HG02571 (cell line): ENCODE results near the gene MT4.

Experiments
- ATAC-seq: cut with Tn5 transposase; IDR thresholded peaks from one replicate; pipeline ENCODE4 v1.9.1; 2021; ENCODE audit warnings: mild to moderate bottlenecking, moderate library complexity; ENCODE audit not compliant: unreplicated experiment

MT4 gene

DNA sequence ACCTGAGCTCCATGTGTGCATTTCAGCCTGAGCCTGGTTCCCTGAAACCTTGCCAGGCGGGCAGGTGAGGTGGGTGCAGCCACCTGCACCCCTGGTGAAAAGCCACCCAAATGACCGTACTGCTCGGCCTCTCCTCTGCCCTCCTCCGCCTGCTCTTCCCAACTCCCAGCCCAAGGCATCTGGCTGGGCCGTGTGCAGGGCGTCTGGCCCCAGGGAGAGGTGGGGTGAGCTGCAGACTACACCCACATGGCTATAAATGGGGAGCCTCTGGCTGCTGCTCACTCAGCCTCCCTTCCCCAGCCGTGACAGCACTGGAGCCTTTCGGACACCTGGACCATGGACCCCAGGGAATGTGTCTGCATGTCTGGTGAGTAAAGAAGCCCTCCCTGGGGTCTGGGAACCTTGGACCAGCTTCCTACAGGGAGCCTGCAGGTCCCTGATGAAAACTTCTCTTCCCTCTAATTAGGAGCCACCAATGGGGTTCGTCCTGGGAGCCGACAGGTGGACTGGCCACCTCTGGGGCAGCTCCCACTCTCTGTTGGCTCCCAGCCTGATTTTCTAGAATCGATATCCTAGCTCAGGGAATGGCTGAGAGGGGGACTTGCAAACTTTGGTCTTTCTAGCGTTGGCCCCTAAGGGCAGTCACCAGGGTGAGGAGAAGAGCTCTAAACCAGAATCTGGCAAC, at the start of gene MT4:
MT4 (plus strand) TSS at position 281 of the 685 bp plus-strand sequence; CDS start at position 337, 56 bp downstream.
- no peak for ATAC-seq

DNA sequence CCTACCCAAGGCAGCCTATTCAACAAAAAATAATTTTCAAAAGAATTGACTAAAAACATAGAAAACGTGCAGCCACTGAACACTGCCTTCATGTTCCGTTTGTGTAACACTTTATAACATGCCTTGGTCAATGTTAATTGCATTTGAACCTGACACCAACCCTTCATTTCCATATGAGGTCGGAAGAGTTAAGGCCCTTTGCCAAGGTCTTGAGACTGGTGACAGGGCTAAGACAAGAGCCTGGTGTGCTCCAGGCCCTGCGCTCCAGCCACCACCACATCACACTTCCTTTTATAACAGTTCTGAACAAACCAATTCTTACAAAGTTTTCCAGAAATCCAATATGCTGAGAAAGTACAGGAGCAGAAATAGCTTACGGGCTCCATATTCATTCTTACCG, 49.2 kb upstream of the MT4 start:
- no peak for ATAC-seq

DNA sequence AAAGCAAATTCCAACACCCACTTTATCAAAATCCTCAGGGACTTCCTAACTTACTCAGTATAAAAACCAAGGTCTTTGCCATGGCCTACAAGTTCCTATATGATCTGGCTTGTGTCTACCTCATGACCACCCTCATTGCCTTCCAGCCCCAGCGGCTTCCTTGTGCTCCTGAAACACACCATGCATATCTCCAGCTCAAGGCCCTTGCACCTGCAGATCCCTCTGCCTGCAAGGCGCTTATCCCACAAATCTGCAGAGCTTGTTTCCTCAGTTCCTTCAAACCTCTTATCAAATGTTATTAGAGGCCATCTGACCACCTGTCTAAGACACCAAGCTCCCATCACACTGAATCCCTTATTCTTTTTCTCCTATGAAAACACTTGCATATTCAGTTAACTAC, 47.7 kb upstream of the MT4 start:
- ATAC-seq: no peak

DNA sequence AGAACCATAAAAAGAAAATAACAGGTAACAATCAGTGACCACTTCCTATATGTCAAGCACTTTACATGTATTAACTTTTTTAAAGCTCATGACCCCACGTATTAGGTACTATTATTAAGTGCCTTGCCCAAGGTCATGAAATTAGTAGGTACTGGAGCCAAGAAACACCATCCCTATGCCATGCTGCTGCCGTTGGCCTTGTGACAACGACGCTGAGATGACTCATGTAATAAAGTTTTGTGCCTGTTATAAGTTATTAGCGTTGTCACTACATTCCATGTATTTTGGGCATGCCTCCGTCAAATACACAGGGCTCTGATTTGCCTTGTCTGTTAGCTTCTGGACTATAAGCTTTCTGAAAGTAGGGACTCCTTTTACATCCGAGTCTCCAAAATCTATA, 46.4 kb upstream of the MT4 start:
- ATAC-seq: no peak

DNA sequence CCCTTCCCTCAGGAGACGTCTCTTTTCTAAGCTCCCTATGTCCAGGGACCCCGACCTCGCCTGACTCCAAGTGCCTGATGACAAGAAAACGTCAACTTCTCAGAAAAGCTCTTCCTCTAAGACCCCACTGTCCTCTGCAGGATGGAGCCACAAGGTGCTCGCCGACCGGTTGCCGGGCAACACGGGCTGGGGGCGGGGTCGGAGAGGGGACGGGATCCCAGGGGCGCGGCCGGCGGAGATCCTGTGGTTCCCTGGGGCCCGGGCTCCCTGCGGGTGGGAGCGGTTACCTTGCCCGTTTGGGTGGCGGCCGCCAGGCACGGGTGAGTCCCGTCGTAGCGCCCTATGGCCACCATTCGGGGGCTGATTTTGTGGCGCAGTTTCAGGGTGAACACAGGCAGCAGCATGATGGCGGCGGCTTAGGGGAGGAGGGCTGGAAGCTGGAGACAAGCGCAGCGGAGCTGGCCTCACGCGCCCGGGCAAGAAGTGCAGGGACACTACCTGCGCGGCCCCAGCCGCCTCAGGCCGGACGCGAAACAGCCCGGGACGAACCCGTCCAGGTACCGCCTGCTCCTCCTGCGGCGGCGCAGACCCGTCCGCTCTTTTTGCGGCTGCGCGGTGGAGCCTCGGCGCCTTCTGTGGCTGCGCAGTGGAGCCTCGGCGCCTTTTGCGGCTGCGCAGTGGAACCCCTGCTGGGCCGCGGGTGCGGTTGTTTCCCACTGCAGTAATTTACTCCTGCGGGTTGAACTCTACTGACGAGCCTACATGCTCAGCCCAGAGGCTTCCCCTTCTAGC, 45.2 kb upstream of the MT4 start, which contains the start of gene BBS2:
BBS2 (minus strand) TSS at position 566 of the 792 bp plus-strand sequence; CDS start at position 404, 162 bp downstream.
- ATAC-seq: peak; percentile 84

DNA sequence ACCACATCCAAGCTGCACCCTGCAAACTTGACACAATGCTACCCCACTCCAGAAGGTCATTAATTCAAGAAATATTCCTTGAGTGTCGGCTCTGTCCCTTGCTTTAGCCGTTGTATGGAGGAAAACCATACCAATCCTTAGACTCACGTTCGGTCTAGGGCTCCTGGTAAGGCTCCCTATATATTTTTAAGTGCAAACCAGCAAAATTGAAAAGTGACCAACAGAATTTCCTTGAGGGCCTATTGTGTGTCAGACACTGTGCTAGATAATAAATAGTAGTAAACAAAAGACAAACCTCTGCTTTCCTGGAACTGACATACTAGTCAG, 44.7 kb upstream of the MT4 start:
- ATAC-seq: no peak

DNA sequence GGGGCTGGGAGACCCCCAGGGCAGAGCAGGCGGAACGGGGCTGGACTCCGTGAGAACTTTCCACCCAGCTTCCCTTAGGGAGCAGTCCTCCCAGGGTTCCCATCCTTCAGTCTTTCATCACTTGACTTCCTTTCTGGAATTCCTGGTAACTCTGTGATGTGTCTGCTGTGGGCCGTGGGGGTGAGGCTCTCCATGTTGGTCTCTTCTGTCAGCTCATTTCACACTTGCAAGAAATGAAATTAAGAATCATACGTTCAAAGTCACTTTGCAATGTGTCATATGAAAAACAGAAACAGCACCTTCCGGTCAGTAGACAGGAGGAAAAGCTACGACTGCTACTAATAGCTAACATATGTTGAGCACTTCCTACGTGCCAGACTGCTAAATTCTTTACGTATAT, 39.6 kb upstream of the MT4 start:
- no peak for ATAC-seq

DNA sequence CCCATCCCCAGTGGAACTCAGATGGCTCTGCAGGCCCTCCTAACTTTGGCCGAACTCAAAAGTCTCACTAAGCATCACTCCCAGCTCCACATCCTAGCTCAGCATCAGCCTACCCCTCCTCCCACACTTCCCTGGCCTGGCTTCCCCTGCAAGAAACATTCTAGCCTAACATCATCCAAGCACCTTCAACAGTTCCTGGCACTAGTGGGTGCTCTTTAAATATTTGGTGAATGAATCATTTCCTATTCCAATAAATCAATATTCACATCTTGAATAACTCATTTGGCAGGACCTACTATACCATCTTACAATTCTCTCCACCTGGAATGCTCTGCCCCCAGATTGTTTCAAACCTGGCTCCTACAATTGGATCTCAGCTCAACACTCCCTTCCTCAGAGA, 34.0 kb upstream of the MT4 start:
- no peak for ATAC-seq

DNA sequence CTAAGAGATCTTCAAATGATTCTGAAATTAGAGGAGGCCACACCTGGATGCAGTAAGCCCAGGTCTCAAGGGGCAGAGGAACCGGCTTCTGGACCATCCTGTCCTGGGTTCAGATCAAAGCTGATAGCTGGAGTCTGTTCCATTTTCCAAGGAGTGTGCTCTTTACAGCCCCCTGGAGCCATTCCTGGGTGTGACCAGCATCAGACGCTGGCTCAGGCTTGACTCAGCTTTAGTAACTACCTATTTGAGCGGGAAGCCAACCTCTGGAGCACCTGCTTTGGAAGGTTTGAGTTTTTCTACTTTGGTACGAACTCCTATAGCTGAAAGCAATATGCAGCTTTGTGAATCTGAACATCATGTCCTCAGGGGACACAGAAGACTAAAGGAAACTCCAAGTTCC, 32.2 kb upstream of the MT4 start:
- ATAC-seq: no peak

DNA sequence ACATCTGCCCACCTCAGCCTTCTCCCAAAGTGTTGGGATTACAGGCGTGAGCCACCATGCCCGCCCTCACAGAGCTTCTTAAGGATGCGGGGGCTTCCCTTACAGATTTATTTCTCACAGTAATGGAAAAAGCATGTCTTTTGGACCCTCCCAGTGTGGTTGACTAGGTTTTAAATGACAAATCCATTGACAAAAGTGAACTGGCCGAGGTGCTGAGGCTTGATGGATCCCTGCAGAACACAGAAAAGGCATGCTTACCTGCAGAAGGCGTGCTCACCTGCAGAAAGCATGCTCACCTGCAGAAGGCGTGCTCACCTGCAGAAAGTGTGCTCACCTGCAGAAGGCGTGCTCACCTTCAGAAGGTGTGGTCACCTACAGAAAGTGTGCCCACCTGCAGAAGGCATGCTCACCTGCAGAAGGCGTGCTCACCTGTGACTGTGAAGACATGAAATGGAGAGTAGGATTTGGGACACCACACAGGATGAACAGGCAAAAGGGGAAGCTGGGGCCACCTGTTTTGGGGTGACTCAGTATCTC, 30.0 kb upstream of the MT4 start:
- ATAC-seq: no peak

DNA sequence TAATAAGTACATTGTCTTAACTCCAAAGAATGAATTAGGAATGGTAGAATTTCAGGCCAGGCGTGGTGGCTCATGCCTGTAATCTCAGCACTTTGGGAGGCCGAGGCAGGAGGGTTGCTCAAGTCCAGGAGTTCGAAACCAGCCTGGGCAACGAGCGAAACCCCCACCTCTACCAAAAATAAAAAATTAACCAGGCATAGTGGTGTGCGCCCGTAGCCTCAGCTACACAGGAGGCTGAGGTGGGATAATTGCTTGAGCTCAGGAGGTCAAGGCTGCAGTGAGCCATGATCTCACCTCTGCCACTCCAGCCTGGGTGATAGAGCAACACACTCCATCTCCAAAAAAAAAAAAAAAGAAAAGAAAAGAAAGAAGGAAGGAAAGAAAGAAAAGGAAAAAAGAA, 26.5 kb upstream of the MT4 start:
- no peak for ATAC-seq

DNA sequence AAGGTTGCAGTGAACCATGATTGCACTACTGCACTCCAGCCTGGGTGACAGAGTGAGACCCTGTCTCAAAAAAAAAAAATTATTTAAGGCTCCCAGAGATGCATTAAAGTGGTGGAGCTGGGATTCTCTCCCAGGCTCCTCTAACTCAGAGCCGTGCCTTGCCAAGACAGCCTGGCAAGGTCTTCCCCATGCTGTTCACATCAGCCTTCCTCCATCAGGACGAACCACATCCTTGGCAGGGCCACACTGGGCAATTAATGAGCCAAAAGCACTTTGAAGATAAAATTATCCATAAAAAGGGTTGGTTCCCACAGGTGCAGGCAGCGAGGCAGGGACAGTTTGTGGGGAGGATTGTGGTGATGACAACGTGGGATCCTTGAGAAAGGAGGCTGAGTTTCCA, 25.2 kb upstream of the MT4 start:
- no peak for ATAC-seq

DNA sequence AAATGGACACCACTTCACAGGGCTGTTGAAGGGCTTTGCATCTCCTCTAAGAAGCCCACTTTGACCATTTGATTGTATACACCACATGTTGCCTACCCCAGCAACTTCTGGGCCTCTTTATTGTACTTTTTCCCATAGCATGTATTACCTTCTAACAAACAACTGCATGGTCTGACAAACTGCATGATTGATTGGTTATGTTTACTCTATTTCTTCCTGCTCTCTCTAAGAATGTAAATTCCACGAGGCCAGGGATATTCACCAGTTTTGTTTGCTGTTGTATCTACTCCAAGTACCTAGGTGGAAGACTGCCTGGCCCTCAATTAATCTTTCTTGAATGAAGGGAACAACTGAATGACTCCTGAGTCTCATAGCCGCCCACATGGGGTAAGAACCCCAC, 22.8 kb upstream of the MT4 start:
- no peak for ATAC-seq

DNA sequence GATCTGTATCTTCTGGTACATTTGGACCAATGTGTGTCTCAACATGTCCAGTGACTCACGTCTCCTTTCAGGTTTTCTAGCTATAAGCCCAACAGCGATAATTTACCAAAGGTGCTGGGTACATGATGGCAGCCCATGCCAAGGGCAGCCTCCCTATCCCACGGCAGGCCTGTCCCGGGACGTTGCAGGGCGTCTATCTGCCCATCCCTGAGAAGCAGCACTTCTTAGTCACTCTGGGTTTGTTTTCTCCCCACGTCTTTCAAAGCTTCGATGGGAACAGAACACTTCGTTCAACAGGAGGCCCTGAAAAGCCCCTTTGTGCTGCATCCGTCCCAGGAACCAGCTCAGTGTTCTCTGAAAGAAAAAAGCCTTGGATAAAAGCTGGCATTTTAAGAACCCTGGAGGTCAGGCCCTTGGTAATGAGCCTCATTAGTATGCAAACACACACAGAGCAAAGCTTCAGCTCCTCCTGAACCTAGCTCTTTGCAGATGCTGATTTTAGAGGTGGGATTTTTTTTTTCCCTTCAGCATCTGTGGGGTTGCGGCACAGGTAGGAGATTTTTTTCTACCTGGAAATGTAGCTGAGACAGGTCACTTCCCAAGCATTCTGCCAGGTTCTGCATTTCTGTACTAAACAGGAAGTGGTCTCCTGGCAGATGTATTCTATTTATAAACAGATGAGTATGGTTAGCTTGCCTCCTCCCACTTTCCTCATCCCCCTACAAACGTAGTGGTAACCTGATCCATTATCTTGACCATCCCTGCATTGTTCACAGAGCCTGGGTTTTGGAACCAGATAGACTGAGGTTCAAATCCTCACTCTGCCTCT, 17.5 kb upstream of the MT4 start:
- no peak for ATAC-seq

DNA sequence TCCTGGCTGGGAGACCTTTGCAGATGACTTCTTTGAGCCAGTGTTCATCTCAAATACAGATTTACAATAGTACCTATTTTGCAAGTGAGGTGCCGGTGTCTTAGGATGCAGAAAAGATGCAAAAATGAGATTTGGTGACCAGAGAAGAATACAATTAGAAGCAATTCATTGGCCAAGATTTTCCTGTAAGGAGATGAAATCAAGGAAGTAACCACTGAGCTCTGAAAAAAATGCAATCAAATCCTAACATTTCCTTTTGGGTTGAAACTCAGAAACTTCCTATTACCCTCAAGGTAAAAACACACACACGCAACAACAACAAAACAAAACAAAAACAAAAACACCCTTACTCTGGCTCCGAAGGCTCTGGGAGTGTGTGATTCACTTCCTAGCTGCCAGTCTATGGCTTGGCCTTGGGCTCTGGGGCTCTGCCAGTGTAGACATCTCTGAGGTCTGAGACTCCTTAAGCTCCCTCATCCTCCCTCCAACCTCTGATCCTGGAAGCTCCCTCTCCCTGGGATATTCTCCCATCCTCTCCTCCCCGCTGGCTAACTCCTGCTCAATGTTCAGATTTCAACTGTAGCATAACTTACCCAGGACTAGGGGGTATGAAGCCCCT, 16.8 kb upstream of the MT4 start:
- ATAC-seq: no peak

DNA sequence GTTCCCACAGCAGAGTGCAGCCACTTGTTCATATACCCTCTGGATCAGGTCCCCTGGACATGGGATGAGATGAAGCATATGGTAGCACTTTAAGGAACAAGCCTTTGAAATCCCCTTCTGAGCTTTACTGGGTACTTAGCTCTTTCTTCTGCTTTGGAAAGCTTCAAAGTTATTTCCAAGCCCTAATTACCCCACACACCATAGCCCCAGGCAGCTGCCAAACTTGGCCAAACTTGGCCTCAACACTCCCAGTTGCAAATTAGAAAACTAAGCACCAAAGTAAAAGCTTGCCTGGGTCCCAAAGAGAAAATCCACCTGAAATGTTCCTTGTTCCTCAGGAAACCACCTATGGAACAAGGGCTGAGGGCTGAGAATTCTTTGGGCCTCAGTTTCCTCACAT, 15.7 kb upstream of the MT4 start:
- ATAC-seq: no peak

DNA sequence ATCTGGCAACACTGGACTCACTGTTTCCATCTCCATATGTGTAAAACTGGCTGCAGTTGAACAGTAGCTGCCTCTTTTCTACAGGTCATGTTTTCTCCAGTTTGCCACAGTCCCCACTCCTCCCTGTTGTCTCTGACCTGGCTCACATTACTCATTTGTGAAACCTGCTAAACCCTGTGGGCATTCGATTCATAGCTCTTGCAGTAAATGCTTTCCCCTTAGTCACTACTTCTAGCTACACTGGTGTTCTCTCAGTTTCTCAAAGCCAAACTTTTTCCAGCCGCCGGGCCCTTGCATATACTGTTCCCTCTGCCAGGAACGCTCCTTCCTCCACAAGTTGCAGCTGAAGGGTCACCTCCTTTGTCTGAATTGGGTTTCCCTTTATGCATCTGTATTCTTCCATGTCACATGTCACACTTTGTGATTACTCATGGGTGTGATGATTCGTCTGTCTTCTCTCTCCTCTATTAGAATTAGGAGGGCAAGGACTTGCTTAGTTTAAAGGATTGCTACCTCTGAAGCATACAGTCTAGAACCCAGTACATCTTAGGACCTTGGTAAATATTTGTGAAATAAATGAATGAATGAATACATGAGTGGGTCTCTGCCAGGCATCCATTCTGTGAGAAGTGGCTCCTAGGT, 15.0 kb upstream of the MT4 start:
- no peak for ATAC-seq

DNA sequence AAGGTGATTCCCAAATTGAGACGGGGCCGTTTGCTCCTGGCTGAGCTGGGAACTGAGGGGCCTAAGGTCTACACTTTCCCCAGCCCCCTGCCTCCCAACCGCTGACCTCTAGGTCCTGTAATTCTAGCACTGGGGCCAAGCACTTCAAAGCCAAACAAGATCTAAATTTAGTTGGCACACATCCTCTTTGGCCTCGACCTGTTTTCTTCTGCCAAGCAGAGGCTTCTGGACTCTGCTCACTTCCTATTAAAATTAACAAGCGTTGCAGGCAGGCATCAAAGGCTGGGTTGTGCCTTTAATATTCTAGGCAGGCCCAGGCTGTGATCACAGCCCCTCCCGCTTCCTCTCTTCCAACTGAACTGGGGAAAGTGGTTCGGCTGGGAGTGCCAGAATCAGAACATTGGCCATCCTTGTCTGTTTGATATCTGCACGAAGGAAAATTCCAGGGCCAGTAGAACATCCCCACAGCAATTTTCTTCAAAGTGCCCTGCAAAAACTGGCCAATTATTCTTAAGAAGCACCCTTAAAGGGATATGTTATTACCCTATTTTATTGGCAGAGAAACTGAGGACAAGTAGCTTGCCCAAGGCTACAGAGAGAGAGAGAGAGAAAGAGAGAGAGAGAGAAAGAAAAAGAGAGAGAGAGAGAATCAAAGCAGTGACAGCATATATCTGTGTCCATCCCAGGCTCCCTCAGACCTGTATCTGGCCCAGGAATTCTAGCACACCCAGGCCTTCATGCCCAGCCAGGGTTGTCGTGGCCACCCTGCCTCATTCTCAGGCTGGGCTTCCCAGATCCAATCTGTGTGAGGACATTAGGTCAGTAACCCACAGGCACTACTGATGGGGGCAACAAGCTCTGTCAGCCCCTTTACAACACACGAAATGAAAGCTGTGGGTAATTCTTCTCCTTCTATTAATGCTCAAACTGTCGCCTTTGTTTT, 12.8 kb upstream of the MT4 start:
- no peak for ATAC-seq

DNA sequence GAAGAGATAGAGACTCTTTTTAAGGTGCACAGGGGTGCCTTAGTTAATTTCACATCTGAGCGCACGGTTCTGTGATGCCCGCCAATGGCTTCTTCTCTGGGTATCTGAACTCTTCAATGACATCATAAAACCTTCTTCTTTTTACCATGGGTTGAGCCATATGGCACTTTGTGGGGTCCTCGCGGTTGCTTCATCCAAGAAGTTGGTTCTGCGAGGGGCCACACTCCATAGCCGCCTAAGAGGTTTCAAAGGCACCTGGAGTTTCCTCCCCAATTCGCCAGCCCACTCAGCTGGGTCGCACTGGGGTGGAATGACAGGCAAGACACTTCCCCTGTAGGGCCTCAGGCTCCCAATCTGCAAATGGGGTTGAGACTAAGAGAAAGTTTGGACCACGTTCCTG, 10.4 kb upstream of the MT4 start:
- no peak for ATAC-seq
